Gastrocnemius medialis (tissue), 4 donors: ENCODE results near the gene FKBP6. TPM values are rescaled to one million over a fixed set of nuclear protein-coding genes. Genes with fewer than 3 reads are reported as not detected.
A peak's percentile ranks its signal among the peaks of the same experiment; 100 is the strongest.
"Not testable (repeated sequence)": the region's sequence is repeated elsewhere in the genome, so short reads cannot be mapped to it uniquely, and the experiment has no call there.

Source experiments
- ATAC-seq, 2 donors: fragments of 150-250 bp; one replicate each; pipeline ENCODE4 v1.9.1; 2016
- DNase-seq, 2 donors: peaks; one replicate each; pipeline ENCODE4 v3.0.0-alpha.2; 2019
- H3K27ac ChIP-seq, 4 donors: fragments of 200-600 bp; sonication (generic); 1 replicate in 1 of 4; 2 replicates in 3 of 4; pipeline ENCODE4 v1.5.1; 2016 to 2018; ENCODE audit warnings: mild to moderate bottlenecking in 2 of 4, moderate library complexity in 1 of 4
- H3K27me3 ChIP-seq, 3 donors: fragments of 200-600 bp; sonication (generic) in 2 of 3; 1 replicate in 1 of 3; 2 replicates in 2 of 3; pipeline versions ENCODE4 v1.5.1 to v1.6.0; 2016 to 2019; ENCODE audit warnings: mild to moderate bottlenecking in 1 of 3, moderate library complexity in 1 of 3
- H3K36me3 ChIP-seq, 2 donors: fragments of 200-600 bp; sonication (generic) in 1 of 2; one replicate each; pipeline ENCODE4 v1.5.1; 2017 to 2018
- H3K4me1 ChIP-seq, 2 donors: fragments of 200-600 bp; sonication (generic) in 1 of 2; one replicate each; pipeline ENCODE4 v1.5.1; 2016 to 2017; ENCODE audit warnings: mild to moderate bottlenecking in 2 of 2
- H3K4me3 ChIP-seq, 4 donors: fragments of 200-600 bp; sonication (generic) in 3 of 4; 1 replicate in 1 of 4; 2 replicates in 3 of 4; pipeline ENCODE4 v1.5.1; 2016 to 2019; ENCODE audit warnings: mild to moderate bottlenecking in 2 of 4
- H3K9me3 ChIP-seq, 3 donors: fragments of 200-600 bp; sonication (generic) in 2 of 3; 1 replicate in 1 of 3; 2 replicates in 2 of 3; pipeline ENCODE4 v1.5.1; 2016 to 2019
- POLR2A ChIP-seq, 2 donors: fragments of 450-650 bp; IDR thresholded peaks; one replicate each; pipeline ENCODE4 v1.6.1; 2017; ENCODE audit warnings: antibody characterized with exemption in 2 of 2, mild to moderate bottlenecking in 2 of 2, moderate library complexity in 2 of 2
- in situ Hi-C, 4 donors: fragments of 200-750 bp; cut with MboI; loops; one replicate each; pipeline versions ENCODE4 v1.15.0 to v1.8.0; 2017; ENCODE audit warnings: low sequenced_read_pairs in 4 of 4
- intact Hi-C: fragments of 100-400 bp; cut with DNase I; formaldehyde crosslinking; loops from one replicate; pipeline ENCODE4 v1.15.1; 2023; ENCODE audit warnings: low total_unique reads
- total RNA-seq, 4 donors: library from RNA; depleted of rRNA; stranded (reverse); fragments of >200 nt; gene quantifications; one replicate each; pipeline versions ENCODE4 v1.1.0 to v1.2.3, GENCODE V29; 2016
- TF ChIP-seq, protein P1 (sequence below), 5 experiments: fragments of 450-650 bp in 3 of 5; fragments of 200-600 bp in 2 of 5; sonication (generic) in 2 of 5; IDR thresholded peaks in 4 of 5; conservative IDR thresholded peaks in 1 of 5; 1 replicate in 4 of 5; 2 replicates in 1 of 5; pipeline ENCODE4 v1.5.1; 2016 to 2019; ENCODE audit warnings: antibody characterized with exemption in 5 of 5, mild to moderate bottlenecking in 3 of 5, moderate library complexity in 3 of 5

Gene FKBP6
- total RNA-seq, 4 donors from 2014 or later = not detected

DNA sequence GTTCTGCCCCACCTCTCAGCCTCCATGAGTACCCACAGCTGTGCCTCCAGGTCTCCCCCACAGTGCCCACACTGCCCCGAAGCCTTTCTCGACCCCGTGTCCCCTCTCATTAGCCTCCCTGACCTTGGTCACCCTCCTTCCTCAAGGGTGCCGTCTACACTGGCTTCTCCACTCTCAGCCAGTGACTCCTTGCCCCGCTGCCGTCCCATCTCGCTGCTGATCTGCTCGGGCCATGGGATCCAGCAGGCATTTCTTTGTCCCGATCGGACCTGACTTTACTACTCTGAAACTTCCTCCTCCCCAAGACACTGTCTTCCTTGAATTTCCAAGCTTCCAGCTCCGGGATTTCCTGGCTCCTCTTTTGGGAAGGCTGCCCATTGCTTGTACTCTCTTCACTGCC lies 31.3 kb downstream of the FKBP6 start:
- H3K36me3 ChIP-seq = no peaks in the 10 kb centered on the region
- in situ Hi-C loops (no loop called here), intact Hi-C loops (loop anchor here (5.0 kb wide), 1 partner anchor 38 kb away; no protein-coding TSS in a partner anchor)
- H3K4me1 ChIP-seq = peaks cover 0 to 9% of the 10 kb centered on the region in 2 donors
- DNase-seq (no peak), ATAC-seq (no peak)
- TF ChIP-seq, protein P1, sequence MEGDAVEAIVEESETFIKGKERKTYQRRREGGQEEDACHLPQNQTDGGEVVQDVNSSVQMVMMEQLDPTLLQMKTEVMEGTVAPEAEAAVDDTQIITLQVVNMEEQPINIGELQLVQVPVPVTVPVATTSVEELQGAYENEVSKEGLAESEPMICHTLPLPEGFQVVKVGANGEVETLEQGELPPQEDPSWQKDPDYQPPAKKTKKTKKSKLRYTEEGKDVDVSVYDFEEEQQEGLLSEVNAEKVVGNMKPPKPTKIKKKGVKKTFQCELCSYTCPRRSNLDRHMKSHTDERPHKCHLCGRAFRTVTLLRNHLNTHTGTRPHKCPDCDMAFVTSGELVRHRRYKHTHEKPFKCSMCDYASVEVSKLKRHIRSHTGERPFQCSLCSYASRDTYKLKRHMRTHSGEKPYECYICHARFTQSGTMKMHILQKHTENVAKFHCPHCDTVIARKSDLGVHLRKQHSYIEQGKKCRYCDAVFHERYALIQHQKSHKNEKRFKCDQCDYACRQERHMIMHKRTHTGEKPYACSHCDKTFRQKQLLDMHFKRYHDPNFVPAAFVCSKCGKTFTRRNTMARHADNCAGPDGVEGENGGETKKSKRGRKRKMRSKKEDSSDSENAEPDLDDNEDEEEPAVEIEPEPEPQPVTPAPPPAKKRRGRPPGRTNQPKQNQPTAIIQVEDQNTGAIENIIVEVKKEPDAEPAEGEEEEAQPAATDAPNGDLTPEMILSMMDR (IDR thresholded peaks at IDR 0.05 in 4 of 5, conservative IDR thresholded peaks at IDR 0.05 in 1 of 5) = no peak
- no peak for TF ChIP-seq POLR2A (IDR thresholded peaks at IDR 0.05)
- no peak overlapping the region for H3K4me3 ChIP-seq
- H3K27ac ChIP-seq = no peak overlapping the region
- no peaks in the 10 kb centered on the region for H3K27me3 ChIP-seq
- no peaks in the 10 kb centered on the region for H3K9me3 ChIP-seq

DNA sequence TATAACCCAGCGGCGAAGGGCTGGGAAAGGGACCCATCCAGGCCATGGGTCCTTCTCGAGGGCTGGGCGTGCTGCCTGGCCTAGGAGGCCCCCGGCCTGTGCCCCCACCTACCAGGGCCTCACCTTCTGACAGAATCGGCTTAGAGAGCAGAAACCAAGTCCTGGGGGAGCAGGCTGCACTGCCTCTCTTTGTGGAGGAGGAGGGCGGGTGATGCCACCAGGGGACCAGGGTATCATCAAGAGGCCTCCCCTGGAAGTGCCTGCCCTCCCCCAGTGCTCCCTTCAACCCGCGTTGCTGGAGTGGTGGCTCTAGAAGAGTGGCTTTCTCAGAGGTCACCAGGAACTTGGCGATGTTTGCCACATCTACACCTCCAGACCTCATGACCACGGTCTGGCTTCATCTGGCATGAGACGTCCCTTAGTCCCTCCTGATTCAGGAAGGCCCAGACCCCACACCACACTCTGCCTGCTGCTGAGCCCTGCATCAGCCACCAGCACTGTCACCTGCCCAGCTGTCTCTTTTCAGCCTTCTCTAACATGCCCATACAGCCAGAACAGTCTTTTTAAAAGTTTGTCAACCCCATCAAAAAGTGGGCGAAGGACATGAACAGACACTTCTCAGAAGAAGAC lies 31.9 kb downstream of the FKBP6 start:
- ATAC-seq (no peak), DNase-seq (no peak)
- Histone ChIP-seq H3K4me1 (peaks cover 0 to 9% of the 10 kb centered on the region in 2 donors), H3K27me3 (no peaks in the 10 kb centered on the region), H3K9me3 (no peaks in the 10 kb centered on the region), H3K27ac (no peak overlapping the region), H3K4me3 (no peak overlapping the region), H3K36me3 (no peaks in the 10 kb centered on the region)
- intact Hi-C loops = loop anchor here (5.0 kb wide), 1 partner anchor 37 kb away; no protein-coding TSS in a partner anchor
- TF ChIP-seq POLR2A (IDR thresholded peaks at IDR 0.05) = no peak
- TF ChIP-seq, protein P1 (IDR thresholded peaks at IDR 0.05 in 4 of 5, conservative IDR thresholded peaks at IDR 0.05 in 1 of 5) = no peak
- in situ Hi-C loops = no loop called here

DNA sequence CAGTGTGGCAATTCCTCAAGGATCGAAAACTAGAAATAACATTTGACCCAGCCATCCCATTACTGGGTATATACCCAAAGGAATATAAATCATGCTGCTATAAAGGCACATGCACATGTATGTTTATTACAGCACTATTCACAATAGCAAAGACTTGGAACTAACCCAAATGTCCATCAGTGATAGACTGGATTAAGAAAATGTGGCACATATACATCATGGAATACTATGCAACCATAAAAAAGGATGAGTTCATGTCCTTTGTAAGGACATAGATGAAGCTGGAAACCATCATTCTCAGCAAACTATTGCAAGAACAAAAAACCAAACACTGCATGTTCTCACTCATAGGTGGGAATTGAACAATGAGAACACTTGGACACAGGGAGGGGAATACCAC lies 32.6 kb downstream of the FKBP6 start:
- H3K36me3 ChIP-seq, H3K4me3 ChIP-seq, in situ Hi-C loops, ATAC-seq, H3K4me1 ChIP-seq, H3K27me3 ChIP-seq, intact Hi-C loops, H3K27ac ChIP-seq, H3K9me3 ChIP-seq, DNase-seq: not testable (repeated sequence)

DNA sequence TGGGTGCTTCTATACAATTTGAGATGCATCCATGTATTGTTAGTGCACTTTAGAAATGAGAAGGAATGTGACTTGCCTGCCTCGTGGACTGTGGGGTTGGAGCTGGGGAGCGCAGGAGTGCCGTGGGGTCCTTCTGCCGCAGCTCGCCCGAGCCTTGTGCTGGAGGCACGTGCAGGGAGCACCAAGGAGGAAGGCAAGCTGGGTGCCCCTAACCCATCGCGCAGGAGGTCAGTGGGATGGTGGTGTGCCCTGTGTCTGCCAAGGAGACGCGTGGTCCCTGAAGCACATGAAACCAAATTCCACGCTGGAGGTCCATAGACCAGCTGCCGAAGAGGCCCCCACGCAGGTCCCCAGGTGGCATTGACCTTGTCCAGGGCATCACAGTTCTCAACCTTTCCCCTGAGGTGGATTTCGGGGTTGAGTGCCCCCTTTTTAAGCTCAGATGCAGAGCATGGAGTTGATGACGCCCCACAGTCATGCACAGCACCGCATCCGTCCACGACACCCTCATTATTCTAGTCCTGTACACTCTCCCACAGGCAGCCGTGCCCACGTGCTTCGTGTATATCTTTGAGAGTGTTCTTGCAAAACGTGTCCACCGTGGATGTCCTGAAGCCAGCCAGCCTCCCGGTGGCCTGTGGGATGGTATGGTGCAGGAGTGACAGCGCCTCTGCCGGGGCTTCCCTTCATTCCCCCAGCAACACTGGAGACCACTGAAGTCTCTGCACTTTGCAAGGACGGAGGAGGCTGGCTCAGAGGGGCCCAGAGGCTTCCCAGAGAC lies 35.5 kb downstream of the FKBP6 start:
- intact Hi-C loops = no loop called here
- Histone ChIP-seq H3K27me3 (no peaks in the 10 kb centered on the region), H3K9me3 (no peaks in the 10 kb centered on the region), H3K4me1 (peaks cover 0 to 3% of the 10 kb centered on the region in 2 donors), H3K4me3 (no peak overlapping the region), H3K27ac (no peak overlapping the region), H3K36me3 (no peaks in the 10 kb centered on the region)
- DNase-seq (no peak), ATAC-seq (no peak)
- TF ChIP-seq POLR2A (IDR thresholded peaks at IDR 0.05) = no peak
- TF ChIP-seq, protein P1 (IDR thresholded peaks at IDR 0.05 in 4 of 5, conservative IDR thresholded peaks at IDR 0.05 in 1 of 5) = no peak
- in situ Hi-C loops = no loop called here

DNA sequence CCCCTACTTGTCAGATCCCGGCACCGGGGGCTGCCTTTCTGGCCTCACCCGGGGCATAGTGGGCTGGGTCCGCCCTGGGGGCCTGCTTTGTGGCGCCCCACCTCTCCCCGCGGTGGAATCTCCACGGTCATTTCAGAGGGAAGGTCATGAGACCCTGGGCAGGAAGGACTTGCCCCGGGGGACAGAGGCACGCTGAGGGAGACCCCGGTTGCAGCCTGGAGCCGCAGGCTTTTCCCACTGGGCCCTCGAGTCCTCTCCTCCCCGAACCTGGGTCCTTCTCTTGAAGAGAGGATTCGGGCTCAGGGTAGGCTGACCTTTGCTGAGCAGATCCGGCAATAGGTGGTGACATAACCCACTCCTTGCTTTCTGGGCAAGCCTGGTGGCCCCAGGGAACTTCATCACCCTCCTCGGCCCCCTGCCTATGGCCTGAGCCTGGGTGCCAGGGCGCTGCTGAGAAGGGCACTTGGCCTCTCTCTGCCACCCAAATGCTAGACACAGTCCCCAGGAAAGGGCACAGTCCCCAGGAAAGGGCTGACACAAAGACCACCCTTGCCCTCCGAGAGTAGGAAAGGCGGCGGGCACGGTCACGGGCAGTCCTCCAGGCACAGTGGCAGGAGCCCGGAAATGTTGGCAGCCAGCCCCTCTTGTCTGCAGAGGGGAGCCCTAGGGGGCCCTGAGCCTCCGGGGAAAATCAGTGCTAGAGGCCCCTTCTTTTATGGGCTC lies 36.2 kb downstream of the FKBP6 start:
- Histone ChIP-seq H3K4me1 (no peaks in the 10 kb centered on the region), H3K36me3 (no peaks in the 10 kb centered on the region), H3K27me3 (no peaks in the 10 kb centered on the region), H3K4me3 (peak overlapping the region in 1 of 4 donors; percentile 15), H3K27ac (no peak overlapping the region), H3K9me3 (no peaks in the 10 kb centered on the region)
- DNase-seq (no peak), ATAC-seq (peak in 1 of 2 donors; percentile 27)
- intact Hi-C loops = no loop called here
- in situ Hi-C loops = no loop called here
- TF ChIP-seq, protein P1 (IDR thresholded peaks at IDR 0.05 in 4 of 5, conservative IDR thresholded peaks at IDR 0.05 in 1 of 5) = no peak
- no peak for TF ChIP-seq POLR2A (IDR thresholded peaks at IDR 0.05)
